Measurements from ENCODE around the gene PXYLP1. TPM values are rescaled to one million over a fixed set of nuclear protein-coding genes. Genes with fewer than 3 reads are reported as not detected.

Gene PXYLP1
- total RNA-seq, 2 donors from 2014 or later = 7.5 to 14.5 TPM

DNA sequence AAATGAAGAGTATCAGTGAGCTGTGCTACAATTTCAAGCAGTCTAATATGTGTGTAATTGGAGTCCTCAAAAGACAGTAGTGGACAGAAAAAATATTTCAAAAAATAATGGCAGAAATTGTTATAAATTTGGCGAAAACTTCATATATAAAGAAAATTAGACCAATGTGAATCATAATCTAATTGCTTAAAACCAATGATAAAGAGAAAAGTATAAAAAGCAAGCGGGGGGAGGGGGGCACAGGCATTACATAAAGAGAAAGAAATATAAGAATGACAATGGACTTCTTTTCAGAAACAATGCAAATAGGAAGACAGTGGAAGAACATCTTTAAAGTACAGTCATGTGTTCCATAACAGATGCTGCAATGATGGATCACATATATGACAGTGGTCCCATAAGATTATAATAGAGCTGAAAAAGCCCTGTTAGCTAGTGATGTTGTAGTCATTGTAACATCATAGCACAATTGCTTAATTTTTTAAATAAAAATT, 7.9 kb upstream of the PXYLP1 start:
- Histone ChIP-seq H3K27me3 (no peaks in the 10 kb centered on the region), H3K27ac (no peak overlapping the region), H3K36me3 (no peaks in the 10 kb centered on the region), H3K4me1 (peaks cover 0 to 1% of the 10 kb centered on the region in 2 donors), H3K4me3 (no peak overlapping the region), H3K9me3 (peaks cover 0 to 9% of the 10 kb centered on the region in 2 donors)
- TF ChIP-seq, protein P1, sequence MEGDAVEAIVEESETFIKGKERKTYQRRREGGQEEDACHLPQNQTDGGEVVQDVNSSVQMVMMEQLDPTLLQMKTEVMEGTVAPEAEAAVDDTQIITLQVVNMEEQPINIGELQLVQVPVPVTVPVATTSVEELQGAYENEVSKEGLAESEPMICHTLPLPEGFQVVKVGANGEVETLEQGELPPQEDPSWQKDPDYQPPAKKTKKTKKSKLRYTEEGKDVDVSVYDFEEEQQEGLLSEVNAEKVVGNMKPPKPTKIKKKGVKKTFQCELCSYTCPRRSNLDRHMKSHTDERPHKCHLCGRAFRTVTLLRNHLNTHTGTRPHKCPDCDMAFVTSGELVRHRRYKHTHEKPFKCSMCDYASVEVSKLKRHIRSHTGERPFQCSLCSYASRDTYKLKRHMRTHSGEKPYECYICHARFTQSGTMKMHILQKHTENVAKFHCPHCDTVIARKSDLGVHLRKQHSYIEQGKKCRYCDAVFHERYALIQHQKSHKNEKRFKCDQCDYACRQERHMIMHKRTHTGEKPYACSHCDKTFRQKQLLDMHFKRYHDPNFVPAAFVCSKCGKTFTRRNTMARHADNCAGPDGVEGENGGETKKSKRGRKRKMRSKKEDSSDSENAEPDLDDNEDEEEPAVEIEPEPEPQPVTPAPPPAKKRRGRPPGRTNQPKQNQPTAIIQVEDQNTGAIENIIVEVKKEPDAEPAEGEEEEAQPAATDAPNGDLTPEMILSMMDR (IDR thresholded peaks at IDR 0.05) = no peak
- DNase-seq (ENCODE audit: low spot score) = no peak

DNA sequence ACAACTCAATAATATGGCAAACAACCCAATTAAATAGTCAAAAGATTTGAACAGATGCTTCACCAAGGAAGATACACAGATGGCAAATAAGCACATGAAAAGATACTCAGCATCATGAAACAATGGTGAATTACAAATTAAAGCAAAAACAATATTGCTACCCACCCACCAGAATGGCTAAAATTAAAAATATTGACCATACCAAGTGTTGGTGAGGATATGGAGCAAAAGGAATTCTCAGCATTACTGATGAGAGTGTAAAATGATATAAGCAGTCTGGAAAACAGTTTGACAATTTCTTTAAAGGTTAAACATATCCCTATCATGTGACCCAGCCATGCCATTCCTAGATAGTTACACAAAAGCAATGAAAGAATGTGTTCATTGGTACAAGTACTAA, 5.7 kb upstream of the PXYLP1 start:
- Histone ChIP-seq H3K27ac (no peak overlapping the region), H3K4me1 (no peaks in the 10 kb centered on the region), H3K27me3 (no peaks in the 10 kb centered on the region), H3K4me3 (no peak overlapping the region), H3K9me3 (peaks cover 0 to 9% of the 10 kb centered on the region in 2 donors), H3K36me3 (no peaks in the 10 kb centered on the region)
- TF ChIP-seq, protein P1 (IDR thresholded peaks at IDR 0.05) = no peak
- no peak for DNase-seq (ENCODE audit: low spot score)

DNA sequence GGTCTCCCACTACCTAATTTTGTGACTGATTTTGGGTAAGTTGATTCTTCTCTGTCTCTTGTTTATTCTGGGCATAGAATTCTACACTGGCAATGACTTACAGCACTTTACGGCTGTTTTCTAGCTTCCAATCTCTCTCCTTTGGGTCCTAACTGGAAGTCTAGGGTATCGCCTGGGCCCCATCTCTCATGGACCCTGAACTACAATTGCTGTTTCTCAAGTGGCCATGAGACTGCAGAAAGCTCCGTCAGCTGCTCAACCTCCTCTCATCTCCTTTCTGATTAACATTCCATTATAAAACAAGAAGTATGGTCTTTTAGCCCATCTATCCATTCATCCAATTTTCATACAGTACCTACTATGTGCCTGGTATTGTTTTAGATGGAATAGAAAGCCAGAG, 4.4 kb upstream of the PXYLP1 start:
- no peak for DNase-seq (ENCODE audit: low spot score)
- no peaks in the 10 kb centered on the region for H3K36me3 ChIP-seq
- peaks cover 0 to 2% of the 10 kb centered on the region in 2 donors for H3K4me1 ChIP-seq
- no peak overlapping the region for H3K4me3 ChIP-seq
- no peaks in the 10 kb centered on the region for H3K27me3 ChIP-seq
- peaks cover 0 to 9% of the 10 kb centered on the region in 2 donors for H3K9me3 ChIP-seq
- H3K27ac ChIP-seq = no peak overlapping the region
- TF ChIP-seq, protein P1 (IDR thresholded peaks at IDR 0.05) = no peak

DNA sequence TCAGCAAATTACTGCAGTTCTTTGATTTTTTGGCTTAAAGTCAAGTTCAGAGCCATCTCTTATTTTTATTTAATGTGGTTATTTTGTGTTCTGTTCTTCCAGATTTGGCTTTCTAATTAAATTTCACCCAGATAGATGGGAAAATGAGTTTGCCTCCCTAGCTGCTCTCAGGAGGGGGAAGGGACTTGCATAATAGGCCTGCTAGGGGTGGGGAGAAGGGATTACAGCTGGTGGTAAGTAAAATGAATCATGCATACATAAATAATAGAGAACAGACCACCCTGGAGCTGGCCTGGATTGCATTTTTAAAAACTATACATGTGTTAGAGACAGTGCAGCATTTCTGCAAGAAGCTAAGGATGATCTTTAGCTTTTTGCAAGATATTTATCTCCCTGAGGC, 3.9 kb upstream of the PXYLP1 start:
- DNase-seq (ENCODE audit: low spot score) = no peak
- no peaks in the 10 kb centered on the region for H3K36me3 ChIP-seq
- H3K27ac ChIP-seq = no peak overlapping the region
- H3K4me3 ChIP-seq = no peak overlapping the region
- H3K27me3 ChIP-seq = no peaks in the 10 kb centered on the region
- peaks cover 0 to 9% of the 10 kb centered on the region in 2 donors for H3K9me3 ChIP-seq
- TF ChIP-seq, protein P1 (IDR thresholded peaks at IDR 0.05) = no peak
- H3K4me1 ChIP-seq = peaks cover 0 to 7% of the 10 kb centered on the region in 2 donors

DNA sequence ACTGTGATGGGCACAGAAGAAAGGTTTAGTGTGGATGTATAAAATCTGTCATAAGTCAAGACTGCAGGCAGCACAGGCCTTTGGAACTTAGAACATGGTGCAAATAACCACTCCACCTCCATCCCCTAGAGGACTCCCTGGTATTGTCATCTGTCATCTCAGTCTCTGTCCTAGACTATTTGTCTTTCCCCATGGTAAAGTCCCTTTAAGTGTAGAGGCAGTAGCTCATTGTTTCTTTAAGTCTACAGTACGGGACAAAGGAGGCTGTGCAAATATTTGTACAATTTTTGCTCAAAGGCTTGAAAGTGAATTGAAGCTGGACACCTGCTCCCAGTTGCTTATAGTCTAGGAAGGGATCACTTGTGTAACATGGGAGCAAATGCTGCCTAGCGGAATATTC, 3.2 kb upstream of the PXYLP1 start:
- DNase-seq (ENCODE audit: low spot score) = no peak
- TF ChIP-seq, protein P1 (IDR thresholded peaks at IDR 0.05) = no peak
- Histone ChIP-seq H3K4me1 (peaks cover 0 to 11% of the 10 kb centered on the region in 2 donors), H3K27me3 (no peaks in the 10 kb centered on the region), H3K36me3 (no peaks in the 10 kb centered on the region), H3K9me3 (peaks cover 0 to 5% of the 10 kb centered on the region in 2 donors), H3K4me3 (no peak overlapping the region), H3K27ac (no peak overlapping the region)

DNA sequence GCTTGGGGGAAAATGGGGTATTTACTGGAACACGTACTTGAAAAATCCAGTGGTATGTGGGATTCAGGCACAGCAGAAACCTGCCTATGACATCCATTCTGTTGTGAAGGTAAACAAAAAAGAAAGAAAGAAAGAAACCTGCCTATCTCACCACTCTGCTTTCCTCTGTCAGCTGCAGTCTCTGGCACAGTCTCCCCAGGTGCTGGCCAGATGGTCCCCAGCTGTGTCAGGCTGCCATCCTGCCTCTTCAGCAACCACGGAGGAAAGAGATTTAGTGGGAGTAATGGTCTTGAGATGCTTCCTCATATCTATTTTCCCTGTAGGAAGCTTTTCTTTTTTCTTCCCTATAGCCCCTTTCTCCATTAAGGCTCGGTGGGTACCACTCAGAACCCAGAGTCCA, 2.5 kb upstream of the PXYLP1 start:
- Histone ChIP-seq H3K9me3 (no peaks in the 10 kb centered on the region), H3K4me3 (no peak overlapping the region), H3K27ac (no peak overlapping the region), H3K27me3 (no peaks in the 10 kb centered on the region), H3K4me1 (peaks cover 0 to 11% of the 10 kb centered on the region in 2 donors), H3K36me3 (no peaks in the 10 kb centered on the region)
- TF ChIP-seq, protein P1 (IDR thresholded peaks at IDR 0.05) = no peak
- DNase-seq (ENCODE audit: low spot score) = no peak
